Gastroesophageal sphincter (tissue), 4 donors: ENCODE data around the gene HSPA1L. TPM values are rescaled to one million over a fixed set of nuclear protein-coding genes. Genes with fewer than 3 reads are reported as not detected.

Source experiments
- ATAC-seq: fragments of 150-250 bp; one replicate; pipeline ENCODE4 v1.9.1; 2016; ENCODE audit warnings: mild to moderate bottlenecking, moderate library complexity
- H3K27ac ChIP-seq, 4 donors: fragments of 200-600 bp; sonication (generic) in 3 of 4; 1 replicate in 3 of 4; 2 replicates in 1 of 4; pipeline ENCODE4 v1.5.1; 2016 to 2019
- H3K27me3 ChIP-seq: fragments of 200-600 bp; sonication (generic); one replicate; pipeline ENCODE4 v1.5.1; 2019
- H3K36me3 ChIP-seq, 2 donors: fragments of 200-600 bp; sonication (generic); one replicate each; pipeline ENCODE4 v1.5.1; 2019; ENCODE audit warnings: control low read depth in 1 of 2
- H3K4me1 ChIP-seq, 3 donors: fragments of 200-600 bp; sonication (generic); 1 replicate in 2 of 3; 2 replicates in 1 of 3; pipeline ENCODE4 v1.5.1; 2016 to 2019; ENCODE audit warnings: control low read depth in 2 of 3
- H3K4me3 ChIP-seq, 2 donors: fragments of 200-600 bp; sonication (generic); one replicate each; pipeline ENCODE4 v1.5.1; 2019; ENCODE audit warnings: mild to moderate bottlenecking in 1 of 2, moderate library complexity in 1 of 2
- H3K9me3 ChIP-seq, 3 donors: fragments of 200-600 bp; sonication (generic); one replicate each; pipeline ENCODE4 v1.5.1; 2017 to 2019; ENCODE audit warnings: control low read depth in 2 of 3
- EP300 ChIP-seq: sonication (generic); formaldehyde crosslinking; IDR thresholded peaks from one replicate; pipeline ENCODE4 v1.6.1; 2017; ENCODE audit warnings: antibody characterized with exemption, mild to moderate bottlenecking
- POLR2A ChIP-seq, 2 donors: fragments of 450-650 bp; IDR thresholded peaks; one replicate each; pipeline ENCODE4 v1.6.1; 2017; ENCODE audit warnings: antibody characterized with exemption in 2 of 2, mild to moderate bottlenecking in 2 of 2, moderate library complexity in 1 of 2
- POLR2AphosphoS5 ChIP-seq: sonication (generic); formaldehyde crosslinking; IDR thresholded peaks from one replicate; pipeline ENCODE4 v1.6.1; 2017; ENCODE audit warnings: antibody characterized with exemption
- WGBS, 2 donors: methylation state at CpG; one replicate each; pipeline ENCODE4 v1.1.5; 2018; ENCODE audit warnings: low coverage in 1 of 2; 5-methylcytosine and 5-hydroxymethylcytosine counted together
- total RNA-seq, 4 donors: library from RNA; depleted of rRNA; stranded (reverse); fragments of >200 nt; gene quantifications; one replicate each; pipeline ENCODE4 v1.1.0, GENCODE V29; 2016
- TF ChIP-seq, protein P1 (sequence below), 4 experiments: fragments of 200-600 bp in 2 of 4; fragments of 450-650 bp in 2 of 4; sonication (generic) in 1 of 4; IDR thresholded peaks; one replicate each; pipeline ENCODE4 v1.5.1; 2017 to 2019; ENCODE audit warnings: antibody characterized with exemption in 4 of 4, mild to moderate bottlenecking in 2 of 4, moderate library complexity in 2 of 4

HSPA1L gene
- total RNA-seq, 4 donors from 2014 or later: 1.9 to 3.9 (median 2.6) TPM

DNA sequence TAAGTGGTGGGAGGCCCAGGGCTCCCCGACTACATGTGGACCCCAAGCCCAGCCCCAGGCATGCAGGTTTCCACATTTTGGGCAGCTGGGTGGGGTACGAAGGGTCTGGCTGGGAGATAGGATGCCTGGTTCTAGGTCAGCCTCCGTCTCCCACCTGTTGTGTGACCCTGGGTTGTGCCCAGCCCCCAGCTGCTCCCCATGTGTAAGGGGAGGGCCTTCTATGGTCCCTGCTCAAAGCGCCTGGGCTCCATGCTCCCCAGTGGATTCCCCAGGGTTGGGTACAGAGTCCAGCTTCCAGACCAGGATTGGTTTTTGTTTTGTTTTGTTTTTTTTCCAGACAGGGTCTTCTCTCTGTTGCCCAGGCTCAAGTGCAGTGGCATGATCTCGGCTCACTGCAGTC is 36.9 kb downstream of the HSPA1L start:
- Histone ChIP-seq H3K27me3 (no peaks in the 10 kb centered on the region), H3K9me3 (no peaks in the 10 kb centered on the region), H3K36me3 (peaks cover 0 to 53% of the 10 kb centered on the region in 2 donors), H3K27ac (no peak overlapping the region), H3K4me3 (no peak overlapping the region), H3K4me1 (peaks cover 0 to 14% (median 10%) of the 10 kb centered on the region in 3 donors)
- no peak for ATAC-seq
- TF ChIP-seq POLR2A (IDR thresholded peaks at IDR 0.05) (no peak), EP300 (no peak), POLR2AphosphoS5 (no peak)
- TF ChIP-seq, protein P1, sequence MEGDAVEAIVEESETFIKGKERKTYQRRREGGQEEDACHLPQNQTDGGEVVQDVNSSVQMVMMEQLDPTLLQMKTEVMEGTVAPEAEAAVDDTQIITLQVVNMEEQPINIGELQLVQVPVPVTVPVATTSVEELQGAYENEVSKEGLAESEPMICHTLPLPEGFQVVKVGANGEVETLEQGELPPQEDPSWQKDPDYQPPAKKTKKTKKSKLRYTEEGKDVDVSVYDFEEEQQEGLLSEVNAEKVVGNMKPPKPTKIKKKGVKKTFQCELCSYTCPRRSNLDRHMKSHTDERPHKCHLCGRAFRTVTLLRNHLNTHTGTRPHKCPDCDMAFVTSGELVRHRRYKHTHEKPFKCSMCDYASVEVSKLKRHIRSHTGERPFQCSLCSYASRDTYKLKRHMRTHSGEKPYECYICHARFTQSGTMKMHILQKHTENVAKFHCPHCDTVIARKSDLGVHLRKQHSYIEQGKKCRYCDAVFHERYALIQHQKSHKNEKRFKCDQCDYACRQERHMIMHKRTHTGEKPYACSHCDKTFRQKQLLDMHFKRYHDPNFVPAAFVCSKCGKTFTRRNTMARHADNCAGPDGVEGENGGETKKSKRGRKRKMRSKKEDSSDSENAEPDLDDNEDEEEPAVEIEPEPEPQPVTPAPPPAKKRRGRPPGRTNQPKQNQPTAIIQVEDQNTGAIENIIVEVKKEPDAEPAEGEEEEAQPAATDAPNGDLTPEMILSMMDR (IDR thresholded peaks at IDR 0.05): no peak
- 100% methylated on average over 1 of the region's 5 CpGs; no CpG with 5 or more reads in 1 of the 2 donors for WGBS, 2 donors

DNA sequence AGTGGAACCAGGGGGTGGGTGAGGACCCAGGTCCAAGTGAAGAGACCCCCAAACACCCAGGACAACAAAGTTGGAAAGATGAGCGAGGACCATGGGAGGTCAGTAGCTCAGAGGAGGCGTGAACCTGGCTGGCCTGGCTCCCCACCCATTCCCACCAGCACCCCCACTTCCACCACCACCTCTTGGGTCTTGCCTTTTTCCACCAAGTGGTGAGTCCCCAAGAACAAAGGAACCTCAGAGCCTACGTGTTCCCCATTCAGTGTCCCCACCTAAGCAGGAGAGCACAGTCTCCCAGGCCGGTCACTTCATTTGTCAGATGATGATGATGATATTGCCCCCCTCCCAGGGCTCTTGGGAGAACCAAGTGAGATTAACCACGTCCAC is 37.4 kb downstream of the HSPA1L start:
- Histone ChIP-seq H3K27ac (peak overlapping the region in 1 of 4 donors; percentile 53), H3K36me3 (peaks cover 0 to 48% of the 10 kb centered on the region in 2 donors), H3K4me3 (no peak overlapping the region), H3K9me3 (no peaks in the 10 kb centered on the region), H3K27me3 (no peaks in the 10 kb centered on the region), H3K4me1 (peaks cover 0 to 14% (median 10%) of the 10 kb centered on the region in 3 donors)
- WGBS, 2 donors: 100% methylated on average over 1 to 3 of the region's 5 CpGs
- TF ChIP-seq POLR2A (IDR thresholded peaks at IDR 0.05): no peak
- no peak for ATAC-seq

DNA sequence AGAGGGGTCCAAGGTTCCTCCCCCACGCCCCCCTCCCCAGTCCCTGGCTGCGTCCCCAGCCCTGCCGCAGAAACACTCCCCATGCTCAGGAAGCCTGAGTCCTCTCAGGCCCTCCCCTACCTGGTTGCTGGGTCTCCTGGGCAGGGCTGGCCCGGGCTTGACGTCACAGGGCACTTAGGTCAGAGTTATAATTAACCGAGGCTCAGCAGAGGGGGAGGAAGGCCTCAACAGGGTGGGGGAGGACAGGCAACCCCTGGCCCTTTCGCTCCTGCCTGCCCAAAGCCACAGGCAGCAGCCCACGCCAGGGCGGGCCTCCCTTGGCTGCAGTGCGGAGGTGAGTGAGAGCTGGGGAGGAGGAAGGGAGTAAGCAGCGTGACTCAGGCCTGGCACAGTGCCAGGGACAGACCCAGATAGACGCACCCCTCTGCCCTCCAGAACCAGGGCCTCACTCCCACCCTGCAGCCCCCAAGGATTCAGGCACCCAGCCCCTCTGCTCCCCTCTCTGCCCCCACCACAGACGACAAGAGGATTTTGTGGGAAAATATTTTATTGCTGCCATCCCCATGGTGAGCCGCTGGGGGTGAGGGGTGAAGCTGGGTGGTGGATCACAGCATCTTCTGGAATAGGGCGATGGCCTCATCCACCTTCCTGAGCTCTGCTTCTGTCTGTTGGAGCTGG is 38.0 kb downstream of the HSPA1L start, which contains the start of gene VWA7:
VWA7 (minus strand) TSS at position 340 of the 678 bp plus-strand sequence. CDS start 549 bp downstream, outside the sequence.
- Histone ChIP-seq H3K36me3 (peaks cover 0 to 43% of the 10 kb centered on the region in 2 donors), H3K4me3 (peak within 1 kb of the TSS in 1 of 2 donors; percentile 8), H3K4me1 (peaks cover 0 to 14% (median 10%) of the 10 kb centered on the region in 3 donors), H3K27ac (peak within 1 kb of the TSS in 2 of 4 donors; percentile 7 to 53), H3K27me3 (no peaks in the 10 kb centered on the region), H3K9me3 (no peaks in the 10 kb centered on the region)
- 5 to 80% methylated on average over 1 to 6 of the region's 15 CpGs for WGBS, 2 donors
- peak; percentile 34 for ATAC-seq
- TF ChIP-seq POLR2AphosphoS5: peak; percentile 44
- TF ChIP-seq, protein P1 (IDR thresholded peaks at IDR 0.05): no peak

DNA sequence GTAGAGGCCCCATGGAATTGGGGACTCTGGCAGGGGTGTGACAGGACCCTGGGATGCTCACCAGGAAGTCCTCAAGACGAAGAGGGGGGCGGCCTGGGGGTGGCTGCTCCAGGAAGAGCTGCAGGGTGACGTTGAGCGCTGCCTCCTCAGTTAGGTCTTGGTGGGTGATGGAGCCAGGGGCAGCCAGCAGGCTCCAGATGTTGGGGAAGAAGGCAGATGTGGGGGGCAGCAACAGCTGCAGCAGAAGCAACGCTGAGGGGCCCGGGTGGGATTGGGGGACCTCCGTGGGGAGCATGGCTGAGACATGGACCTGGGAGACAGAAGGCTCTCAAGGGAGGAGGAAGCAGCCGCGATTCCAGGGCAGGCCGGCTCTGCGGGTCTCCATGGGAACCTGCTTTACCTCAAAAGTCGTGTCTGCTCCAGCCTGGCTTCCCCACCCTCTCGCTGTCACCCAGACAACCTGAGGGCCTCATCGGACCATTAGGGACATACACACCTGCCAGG is 38.5 kb downstream of the HSPA1L start:
- no peaks in the 10 kb centered on the region for H3K27me3 ChIP-seq
- H3K36me3 ChIP-seq: peaks cover 0 to 37% of the 10 kb centered on the region in 2 donors
- TF ChIP-seq POLR2A (IDR thresholded peaks at IDR 0.05) (no peak), POLR2AphosphoS5 (no peak)
- TF ChIP-seq, protein P1 (IDR thresholded peaks at IDR 0.05): no peak
- peaks cover 0 to 14% (median 10%) of the 10 kb centered on the region in 3 donors for H3K4me1 ChIP-seq
- no peak for ATAC-seq
- H3K4me3 ChIP-seq: peak overlapping the region in 1 of 2 donors; percentile 8
- H3K9me3 ChIP-seq: no peaks in the 10 kb centered on the region
- H3K27ac ChIP-seq: peak overlapping the region in 2 of 4 donors; percentile 7 to 53
- WGBS, 2 donors: 21% methylated on average over 6 of the region's 14 CpGs; no CpG with 5 or more reads in 1 of the 2 donors

DNA sequence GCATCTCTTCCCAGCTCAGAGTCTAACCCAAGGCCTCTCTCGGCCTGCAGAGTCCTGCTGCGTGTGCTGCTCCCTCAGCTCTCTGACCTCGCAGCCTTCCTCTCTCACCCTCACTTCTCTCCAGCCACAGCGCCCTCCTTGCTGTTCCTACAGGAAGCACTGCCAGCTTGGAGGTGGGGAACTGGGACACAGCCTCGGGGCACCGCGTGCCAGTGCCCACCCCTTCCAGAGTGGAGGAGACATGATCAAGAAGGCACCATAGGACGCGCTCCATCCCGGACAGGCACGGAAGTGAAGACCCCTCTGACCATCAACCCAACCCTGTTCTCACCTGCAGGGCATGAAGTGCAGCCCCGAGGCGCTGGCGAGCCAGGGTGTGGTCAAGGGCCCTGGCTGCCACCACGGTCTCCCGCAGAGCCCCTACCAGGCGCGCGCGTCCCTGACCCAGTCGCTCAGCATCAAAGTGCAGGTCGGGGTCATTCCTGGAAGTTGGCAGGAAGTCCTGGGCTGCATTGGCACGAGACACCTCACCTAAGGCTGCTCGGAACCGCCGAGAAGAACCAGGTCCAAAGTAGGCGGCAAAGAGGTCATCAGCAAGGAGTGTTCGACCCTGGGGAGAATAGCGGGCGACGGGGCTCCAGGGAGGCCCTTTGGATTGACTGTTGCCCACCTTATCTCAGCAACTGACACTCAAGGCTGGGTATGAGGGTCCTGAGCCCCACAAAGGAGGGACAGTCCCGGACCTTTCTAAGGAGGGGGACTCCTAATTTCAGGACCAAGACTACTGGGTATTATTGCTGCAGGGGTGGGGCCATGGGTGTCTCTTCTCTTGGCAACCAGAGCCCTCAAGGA is 39.2 kb downstream of the HSPA1L start:
- no peak for ATAC-seq
- Histone ChIP-seq H3K4me1 (peaks cover 0 to 14% (median 10%) of the 10 kb centered on the region in 3 donors), H3K36me3 (peaks cover 0 to 30% of the 10 kb centered on the region in 2 donors), H3K27ac (peak overlapping the region in 1 of 4 donors; percentile 53), H3K4me3 (no peak overlapping the region), H3K9me3 (no peaks in the 10 kb centered on the region), H3K27me3 (no peaks in the 10 kb centered on the region)
- WGBS, 2 donors: 89 to 100% methylated on average over 1 to 14 of the region's 32 CpGs
- TF ChIP-seq POLR2AphosphoS5 (no peak), EP300 (no peak), POLR2A (IDR thresholded peaks at IDR 0.05) (no peak)
- TF ChIP-seq, protein P1 (IDR thresholded peaks at IDR 0.05): no peak
